ENCODE data around the gene DLEU7.

The DLEU7 gene

GRCh38 chr13:50842990-50843256, 569 bp downstream of the DLEU7 start:
- ChIA-PET POLR2A (no interaction called here), CTCF (no interaction called here)
- Histone ChIP-seq H3K4me3 (ENCODE audit: low read depth, low read length) (no peak overlapping the region), H3K9me3 (ENCODE audit: control insufficient read depth, insufficient read depth, low read depth, low read length) (no peaks in the 10 kb centered on the region), H3K4me1 (ENCODE audit: control insufficient read depth, insufficient read depth, low read length) (no peaks in the 10 kb centered on the region), H3K27ac (ENCODE audit: extremely low read depth, low read depth, low read length) (no peak overlapping the region), H3K36me3 (ENCODE audit: control insufficient read depth in 2 of 2, insufficient read depth in 1 of 2, low read length in 2 of 2) (no peaks in the 10 kb centered on the region)
- TF ChIP-seq ZNF155 (tag by site-specific recombination; IDR thresholded peaks at IDR 0.05) = no peak
- no peak for TF ChIP-seq ZNF292 (tag by site-specific recombination; IDR thresholded peaks at IDR 0.05; ENCODE audit: borderline replicate concordance, low read depth)
- TF ChIP-seq ZNF24 (tag by site-specific recombination; IDR thresholded peaks at IDR 0.05) = no peak
- TF ChIP-seq ZNF596 (tag by site-specific recombination; IDR thresholded peaks at IDR 0.05) = no peak
- no peak for TF ChIP-seq ZBTB48 (tag by site-specific recombination; IDR thresholded peaks at IDR 0.05)
- no peak for TF ChIP-seq ZBTB1 (tag by site-specific recombination; IDR thresholded peaks at IDR 0.05)
- TF ChIP-seq ZSCAN18 (tag by site-specific recombination; IDR thresholded peaks at IDR 0.05) = no peak
- TF ChIP-seq ZNF558 (tag by site-specific recombination; IDR thresholded peaks at IDR 0.05) = no peak

- ChIA-PET POLR2A (no interaction called here), CTCF (no interaction called here)
These were observed 1.1 kb downstream of the DLEU7 start for GRCh38 chr13:50842251-50842989.

More at GRCh38 chr13:50842251-50842989, 1.1 kb downstream of the DLEU7 start:
- H3K4me3 ChIP-seq (ENCODE audit: low read depth, low read length) = no peak overlapping the region
- no peaks in the 10 kb centered on the region for H3K36me3 ChIP-seq (ENCODE audit: control insufficient read depth in 2 of 2, insufficient read depth in 1 of 2, low read length in 2 of 2)
- H3K9me3 ChIP-seq (ENCODE audit: control insufficient read depth, insufficient read depth, low read depth, low read length) = no peaks in the 10 kb centered on the region
- H3K27ac ChIP-seq (ENCODE audit: extremely low read depth, low read depth, low read length) = no peak overlapping the region
- H3K4me1 ChIP-seq (ENCODE audit: control insufficient read depth, insufficient read depth, low read length) = no peaks in the 10 kb centered on the region
- TF ChIP-seq ZNF155 (tag by site-specific recombination; IDR thresholded peaks at IDR 0.05) (no peak), ZNF19 (tag by site-specific recombination; IDR thresholded peaks at IDR 0.05; ENCODE audit: low read depth) (no peak), ZNF610 (tag by site-specific recombination; IDR thresholded peaks at IDR 0.05; ENCODE audit: borderline replicate concordance) (no peak), ZNF394 (tag by site-specific recombination; IDR thresholded peaks at IDR 0.05; ENCODE audit: borderline replicate concordance) (no peak), ZSCAN30 (tag by site-specific recombination; IDR thresholded peaks at IDR 0.05) (no peak), ZNF596 (tag by site-specific recombination; IDR thresholded peaks at IDR 0.05) (no peak), RBAK (tag by site-specific recombination; IDR thresholded peaks at IDR 0.05) (no peak), ZNF843 (tag by site-specific recombination; IDR thresholded peaks at IDR 0.05) (no peak), YY2 (tag by site-specific recombination; IDR thresholded peaks at IDR 0.05) (no peak), ZNF133 (tag by site-specific recombination; IDR thresholded peaks at IDR 0.05) (no peak), ZNF521 (tag by site-specific recombination; IDR thresholded peaks at IDR 0.05) (no peak), ZNF112 (tag by site-specific recombination; IDR thresholded peaks at IDR 0.05) (no peak), HIC1 (tag by site-specific recombination; IDR thresholded peaks at IDR 0.05) (no peak), MEIS1 (CRISPR knock-in tag; IDR thresholded peaks at IDR 0.05; ENCODE audit: borderline replicate concordance) (no peak), ZNF692 (tag by site-specific recombination; IDR thresholded peaks at IDR 0.05) (no peak), PRDM6 (tag by site-specific recombination; IDR thresholded peaks at IDR 0.05) (no peak)
